ENCODE data around the gene BIN2. TPM values are rescaled to one million over a fixed set of nuclear protein-coding genes. Genes with fewer than 3 reads are reported as not detected.

The BIN2 gene
- total RNA-seq, 1 experiment from 2014 or later, result 0.20 TPM

- H3K4me3 Mint-ChIP-seq, result no peak overlapping the region
- TF ChIP-seq MXD4 (CRISPR knock-in tag; IDR thresholded peaks at IDR 0.05; ENCODE audit: borderline replicate concordance), result no peak
- CTCF ChIA-PET, result interaction anchor here (1.4 to 2.3 kb wide), 3 partner anchors 9 to 65 kb away, joined by 3 to 8 read pairs (median 3); no protein-coding TSS in a partner anchor
Measured at GRCh38 chr12:51334764-51335163, 10.8 kb upstream of the BIN2 start.

GRCh38 chr12:51333536-51333935, 9.6 kb upstream of the BIN2 start:
- Mint-ChIP-seq H3K9me3 (no peaks in the 10 kb centered on the region), H3K36me3 (no peaks in the 10 kb centered on the region), H3K27ac (no peak overlapping the region), H3K4me3 (no peak overlapping the region), H3K27me3 (ENCODE audit: low read depth) (no peaks in the 10 kb centered on the region; the same call in 1 of the 2 replicates), H3K4me1 (no peaks in the 10 kb centered on the region)
- POLR2A ChIA-PET, result interaction anchor here (0.6 to 1.1 kb wide), 2 partner anchors 46 to 63 kb away, joined by 4 to 5 read pairs; partner anchors contain the start of gene SMAGP
- CTCF ChIA-PET, result interaction anchor here (1.2 to 2.2 kb wide), 2 partner anchors 8 to 13 kb away, joined by 3 to 14 read pairs; no protein-coding TSS in a partner anchor
- TF ChIP-seq ZNF263 (CRISPR knock-in tag; IDR thresholded peaks at IDR 0.05; ENCODE audit: low read depth) (no peak), GABPB1 (CRISPR knock-in tag; IDR thresholded peaks at IDR 0.05) (no peak), ZBTB21 (CRISPR knock-in tag; IDR thresholded peaks at IDR 0.05; ENCODE audit: borderline replicate concordance) (no peak), ZNF232 (CRISPR knock-in tag; IDR thresholded peaks at IDR 0.05) (no peak), NFATC4 (CRISPR knock-in tag; IDR thresholded peaks at IDR 0.05) (no peak), ARID4B (CRISPR knock-in tag; IDR thresholded peaks at IDR 0.05; ENCODE audit: borderline replicate concordance) (no peak), ZNF671 (CRISPR knock-in tag; IDR thresholded peaks at IDR 0.05) (no peak), AFF4 (CRISPR knock-in tag; IDR thresholded peaks at IDR 0.05; ENCODE audit: borderline replicate concordance) (no peak), USF1 (CRISPR knock-in tag; IDR thresholded peaks at IDR 0.05) (no peak), ESRRA (CRISPR knock-in tag; IDR thresholded peaks at IDR 0.05; ENCODE audit: borderline replicate concordance) (no peak), ZNF423 (CRISPR knock-in tag; IDR thresholded peaks at IDR 0.05) (no peak), ERG (CRISPR knock-in tag; IDR thresholded peaks at IDR 0.05) (no peak), MLX (CRISPR knock-in tag; IDR thresholded peaks at IDR 0.05) (no peak), SMAD3 (CRISPR knock-in tag; IDR thresholded peaks at IDR 0.05; ENCODE audit: borderline replicate concordance) (no peak), JAZF1 (CRISPR knock-in tag; IDR thresholded peaks at IDR 0.05) (no peak), USF2 (CRISPR knock-in tag; IDR thresholded peaks at IDR 0.05) (no peak), ZNF512 (CRISPR knock-in tag; IDR thresholded peaks at IDR 0.05; ENCODE audit: borderline replicate concordance) (no peak), TEAD4 (CRISPR knock-in tag; IDR thresholded peaks at IDR 0.05) (no peak)
- DNase-seq (ENCODE audit: low spot score), result no peak
- no peak for ATAC-seq

More at GRCh38 chr12:51334764-51335163, 10.8 kb upstream of the BIN2 start:
- Mint-ChIP-seq H3K27me3 (ENCODE audit: low read depth) (no peaks in the 10 kb centered on the region; the same call in 1 of the 2 replicates), H3K9me3 (no peaks in the 10 kb centered on the region), H3K36me3 (no peaks in the 10 kb centered on the region), H3K4me1 (no peaks in the 10 kb centered on the region), H3K27ac (no peak overlapping the region)
- POLR2A ChIA-PET, result interaction anchor here (1.1 to 1.6 kb wide), 3 partner anchors 64 to 84 kb away, joined by 4 to 6 read pairs (median 4); partner anchors contain the start of gene SMAGP
- ATAC-seq (no peak), DNase-seq (ENCODE audit: low spot score) (no peak)

Data from WTC11 (cell line).